Non-pigmented ciliary epithelial cell (primary cell): ENCODE data around the gene TRPC1.
"Not testable (repeated sequence)": the region's sequence is repeated elsewhere in the genome, so short reads cannot be mapped to it uniquely, and the experiment has no call there.

ENCODE experiments used
- DNase-seq: peaks from one replicate; pipeline ENCODE4 v3.0.0-alpha.2; 2010; ENCODE audit warnings: low read depth

TRPC1 gene

GRCh38 chr3:142723968-142724681 lies at the start of gene TRPC1:
TRPC1 (plus strand) TSS chr3:142724034; CDS start chr3:142724560, 526 bp downstream.
- peak; percentile 26 for DNase-seq

DNA sequence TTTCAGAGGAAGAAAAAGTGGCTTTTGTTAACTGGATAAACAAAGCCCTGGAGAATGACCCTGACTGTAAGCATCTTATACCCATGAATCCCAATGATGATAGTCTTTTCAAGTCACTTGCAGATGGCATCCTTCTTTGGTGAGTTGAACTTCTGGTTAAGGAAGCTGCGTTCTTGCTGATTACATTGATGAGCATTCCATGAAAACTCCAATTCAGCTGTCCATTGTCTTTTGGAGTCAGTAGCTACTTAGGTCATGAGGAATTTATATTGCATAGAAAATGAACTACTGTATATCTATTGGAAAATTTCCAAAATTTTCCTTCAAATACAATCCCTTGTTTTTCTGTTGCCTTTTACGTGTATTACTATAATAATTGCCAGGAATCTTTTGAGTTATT lies 47.7 kb upstream of the TRPC1 start:
- no peak for DNase-seq

DNA sequence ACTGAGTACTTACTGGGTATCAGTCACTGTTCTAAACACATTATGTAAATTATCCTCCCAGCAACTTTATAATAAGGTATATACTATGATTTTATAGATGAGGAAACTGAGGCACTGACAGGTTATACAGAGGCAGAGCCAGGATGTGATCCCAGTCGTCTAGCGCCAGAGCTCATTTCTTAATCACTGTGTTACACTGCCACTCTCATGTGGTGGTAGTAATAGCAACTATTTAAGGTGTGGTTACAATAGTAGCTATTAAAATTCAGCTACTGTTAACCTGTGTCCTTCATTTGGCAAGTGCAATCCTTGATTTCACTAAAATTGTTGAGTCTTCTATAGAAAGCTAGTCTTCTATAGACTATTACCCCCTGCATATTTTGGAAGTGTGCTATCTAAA lies 43.1 kb upstream of the TRPC1 start:
- DNase-seq: no peak

- DNase-seq: no peak
Measured at GRCh38 chr3:142690613-142691012, 33.2 kb upstream of the TRPC1 start.

DNA sequence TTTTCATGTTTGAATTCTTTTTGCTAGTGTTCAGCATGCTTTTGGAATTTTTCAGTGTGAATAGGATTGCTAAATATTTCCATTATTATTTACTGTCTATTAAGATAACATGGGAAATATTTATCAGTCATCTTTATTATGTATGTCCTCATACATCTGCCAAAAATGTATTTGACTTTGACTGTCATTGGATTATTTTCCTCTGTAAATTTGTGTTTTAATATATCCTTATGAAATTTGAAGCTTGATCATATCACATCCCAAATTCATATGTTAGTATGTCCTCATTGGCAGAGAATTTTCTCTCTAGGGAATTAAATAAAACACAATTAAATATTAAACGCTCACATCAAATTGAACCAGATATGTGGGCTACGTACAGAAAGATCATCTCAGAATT lies 32.3 kb upstream of the TRPC1 start:
- no peak for DNase-seq

GRCh38 chr3:142693136-142693853 lies 30.5 kb upstream of the TRPC1 start:
- no peak for DNase-seq

DNA sequence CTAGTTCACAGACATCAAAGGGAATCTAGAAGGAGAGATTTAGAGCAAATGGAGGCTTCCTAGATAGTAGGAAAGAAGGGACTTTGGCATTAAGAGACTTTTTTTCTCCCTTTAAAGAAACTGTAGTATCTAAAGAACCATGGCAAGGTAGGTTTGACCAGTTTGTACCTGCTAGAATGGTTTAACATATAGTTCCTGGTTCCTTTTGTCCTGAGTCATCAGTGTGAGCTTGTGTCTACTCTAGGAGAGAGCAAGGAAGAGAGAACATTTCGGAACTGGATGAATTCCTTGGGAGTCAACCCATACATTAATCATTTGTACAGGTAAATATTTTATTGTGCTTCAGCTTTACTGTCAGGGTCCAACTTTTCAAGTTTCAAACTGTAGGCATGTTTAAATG lies 29.6 kb upstream of the TRPC1 start:
- DNase-seq: no peak

DNA sequence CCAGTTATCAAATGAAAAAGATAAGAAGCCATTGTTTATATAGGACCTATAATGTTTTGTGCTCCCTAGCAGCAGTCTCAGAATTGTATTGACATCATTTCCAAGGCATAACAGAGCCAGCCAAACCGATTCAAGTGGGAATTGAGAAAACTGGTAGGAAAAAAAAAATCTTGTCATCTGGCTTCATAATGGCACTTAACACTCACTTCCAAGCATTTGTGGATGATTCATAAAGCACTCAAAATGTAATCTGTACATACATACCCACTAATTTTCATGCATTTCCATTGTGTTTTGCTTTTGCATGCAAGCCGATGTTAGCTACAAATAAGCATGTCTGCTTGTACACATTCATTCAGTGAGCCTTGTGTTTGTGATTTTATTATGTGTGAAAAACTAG lies 18.6 kb upstream of the TRPC1 start:
- no peak for DNase-seq

DNA sequence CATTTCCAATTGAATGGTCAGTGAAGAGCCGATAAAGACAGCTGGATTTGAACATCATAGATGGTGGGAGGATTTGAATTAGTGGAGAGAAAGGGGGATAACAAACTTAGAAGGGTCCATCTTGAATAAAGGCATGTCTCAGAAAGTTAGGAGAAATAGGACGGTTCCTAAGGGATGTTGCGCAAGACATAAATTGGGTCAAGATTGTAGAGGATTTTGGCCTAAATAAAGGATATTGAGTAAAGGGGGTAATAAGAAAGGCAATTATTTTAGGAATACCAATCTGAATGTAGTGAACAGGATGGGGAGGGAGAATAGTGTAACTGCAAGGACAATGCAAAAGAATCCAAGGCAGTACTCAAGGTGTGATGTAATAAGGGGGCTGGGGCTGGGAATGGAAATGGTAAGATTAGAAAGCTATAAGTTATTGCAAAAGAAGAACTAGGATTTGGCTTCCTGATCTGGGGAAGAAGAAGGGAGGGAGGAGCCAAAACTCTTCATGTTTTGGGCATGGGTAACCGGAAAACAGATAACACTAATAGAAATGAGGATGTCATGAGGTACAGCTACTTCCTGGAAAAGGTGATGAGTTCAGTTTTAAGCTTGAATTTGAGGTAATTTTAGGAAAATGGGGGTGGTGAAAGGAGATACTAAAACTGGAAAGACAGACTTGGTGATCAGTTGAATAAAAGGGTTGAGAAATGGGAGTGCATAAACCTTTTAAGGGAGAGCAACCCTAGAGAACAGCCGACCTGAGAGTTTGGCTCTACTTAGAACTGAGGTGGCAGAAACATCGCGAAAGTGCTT lies 17.3 kb upstream of the TRPC1 start:
- DNase-seq: no peak

DNA sequence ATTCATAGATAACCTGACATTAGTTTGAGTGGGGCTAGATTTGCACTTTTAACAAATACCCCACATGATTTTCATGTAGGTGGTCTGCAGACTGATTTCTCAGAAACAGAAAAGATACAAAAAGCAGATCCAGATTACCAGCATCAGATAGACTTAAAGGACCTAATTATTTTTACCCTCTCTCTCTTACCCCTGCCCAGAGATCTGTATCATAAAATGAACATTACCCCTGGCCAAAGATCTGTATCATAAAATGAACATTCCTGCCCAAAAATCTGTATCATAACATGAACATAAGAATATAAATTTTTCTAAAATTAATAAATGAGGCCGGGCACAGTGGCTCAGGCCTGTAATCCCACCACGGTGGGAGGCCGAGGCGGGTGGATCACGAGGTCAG lies 14.6 kb upstream of the TRPC1 start:
- no peak for DNase-seq

- DNase-seq: not testable (repeated sequence)
Measured at GRCh38 chr3:142714882-142715281, 9.0 kb upstream of the TRPC1 start.

GRCh38 chr3:142716102-142716501 lies 7.7 kb upstream of the TRPC1 start:
- no peak for DNase-seq

- no peak for DNase-seq
Measured at GRCh38 chr3:142723665-142723967, 218 bp upstream of the TRPC1 start.

DNA sequence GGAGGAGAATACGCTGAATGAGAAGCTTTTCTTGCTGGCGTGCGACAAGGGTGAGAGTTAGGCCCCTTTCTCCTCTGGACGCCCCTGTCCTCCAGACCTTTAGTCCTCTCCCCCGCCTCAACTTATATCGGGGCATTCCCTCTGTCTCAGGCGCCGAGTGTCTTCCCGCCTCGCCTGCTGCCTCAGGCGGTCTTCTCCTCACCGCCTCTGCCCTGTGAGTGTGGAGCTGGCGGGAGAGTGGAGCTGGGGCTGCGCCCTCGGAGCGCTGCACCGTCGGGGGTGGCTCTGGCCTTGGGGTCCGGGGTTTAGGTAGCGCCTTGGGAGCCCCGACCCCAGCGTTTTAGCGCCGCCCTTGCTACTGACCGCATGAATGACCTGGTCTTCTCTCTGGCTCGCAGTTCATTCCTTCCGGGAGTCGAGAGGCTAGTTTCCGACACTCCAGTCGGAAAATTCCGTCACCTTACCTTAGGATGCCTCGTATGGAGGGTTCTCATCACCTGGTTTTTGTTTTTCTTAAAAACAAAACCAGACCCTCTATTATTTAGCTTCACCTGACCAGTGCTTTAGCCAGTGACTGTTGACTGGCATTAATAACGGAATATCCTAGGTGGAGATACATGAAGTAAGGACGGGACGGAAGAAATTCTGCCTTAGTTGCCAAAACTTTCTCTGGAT lies 985 bp downstream of the TRPC1 start:
- no peak for DNase-seq

- DNase-seq: no peak
Measured at GRCh38 chr3:142725357-142725739, 1.5 kb downstream of the TRPC1 start.

- no peak for DNase-seq
Measured at GRCh38 chr3:142726017-142726416, 2.2 kb downstream of the TRPC1 start.

- DNase-seq: no peak
Measured at GRCh38 chr3:142732066-142732465, 8.2 kb downstream of the TRPC1 start.

- no peak for DNase-seq
Measured at GRCh38 chr3:142734834-142735233, 11.0 kb downstream of the TRPC1 start.

DNA sequence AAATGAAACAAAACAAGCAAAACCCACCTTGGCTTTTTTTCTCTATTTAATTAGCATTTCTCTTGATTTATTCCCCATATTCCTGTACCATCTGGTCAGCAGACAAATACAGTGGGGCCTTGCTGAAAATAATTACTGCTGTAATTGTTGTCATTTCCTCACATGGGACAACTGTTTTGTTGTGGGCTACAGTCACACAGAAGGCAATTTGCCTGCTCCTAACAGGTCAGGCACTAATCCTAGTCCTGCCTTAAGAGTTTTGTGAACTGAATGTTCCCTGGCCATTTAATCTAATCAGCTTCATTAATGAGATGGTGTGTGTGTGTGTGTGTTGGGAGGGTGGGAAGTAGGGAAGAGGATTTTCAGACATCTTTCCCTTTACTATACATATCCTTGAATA lies 11.6 kb downstream of the TRPC1 start:
- DNase-seq: no peak

- DNase-seq: no peak
Measured at GRCh38 chr3:142738396-142738795, 14.6 kb downstream of the TRPC1 start.

GRCh38 chr3:142746646-142747045 lies 22.8 kb downstream of the TRPC1 start:
- no peak for DNase-seq

DNA sequence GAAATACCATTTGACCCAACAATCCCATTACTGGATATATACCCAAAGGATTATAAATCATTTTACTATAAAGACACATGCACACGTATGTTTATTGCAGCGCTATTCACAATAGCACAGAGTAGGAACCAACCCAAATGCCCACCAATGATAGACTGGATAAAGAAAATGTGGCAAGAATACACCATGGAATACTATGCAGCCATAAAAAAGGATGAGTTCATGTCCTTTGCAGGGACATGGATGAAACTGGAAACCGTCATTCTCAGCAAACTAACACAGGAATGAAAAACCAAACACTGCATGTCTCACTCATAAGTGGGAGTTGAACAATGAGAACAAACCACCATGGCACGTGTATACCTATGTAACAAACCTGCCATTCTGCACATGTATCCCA lies 26.7 kb downstream of the TRPC1 start:
- not testable (repeated sequence) for DNase-seq

- DNase-seq: not testable (repeated sequence)
Measured at GRCh38 chr3:142752605-142753004, 28.8 kb downstream of the TRPC1 start.
